Measurements from ENCODE around the gene ASAP2.

Gene ASAP2

DNA sequence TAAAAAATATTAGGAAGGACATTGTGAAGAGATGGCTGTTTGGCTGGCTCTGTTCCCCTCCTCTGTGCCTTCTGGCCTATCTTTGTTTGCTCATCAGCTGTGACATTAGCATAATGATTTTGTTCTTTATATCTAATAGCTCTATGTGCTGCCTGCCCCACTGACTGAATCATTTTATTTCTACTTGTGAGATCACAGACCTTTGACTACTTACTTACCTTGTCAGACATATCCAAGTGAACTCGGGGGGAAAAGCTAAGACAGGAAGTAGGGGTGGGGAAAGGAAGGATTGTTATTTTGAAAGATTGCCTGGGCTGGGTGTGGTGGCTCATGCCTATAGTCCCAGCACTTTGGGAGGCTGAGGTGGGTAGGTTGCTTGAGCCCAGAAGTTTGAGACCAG, 104.2 kb downstream of the ASAP2 start:
- no peak overlapping the region for H3K9ac ChIP-seq (ENCODE audit: low read length)
- no peak overlapping the region for H2AFZ ChIP-seq (ENCODE audit: low read length)
- no peaks in the 10 kb centered on the region for H3K4me1 ChIP-seq (ENCODE audit: insufficient read depth, low read length, severe bottlenecking)
- no peaks in the 10 kb centered on the region for H3K9me2 ChIP-seq (ENCODE audit: low read depth, low read length)
- H3K27me3 ChIP-seq (ENCODE audit: insufficient read depth, low read length), result peaks cover 4% of the 10 kb centered on the region; the same call in 1 of the 2 replicates
- H3K36me3 ChIP-seq (ENCODE audit: insufficient read depth, low read length), result no peaks in the 10 kb centered on the region
- no peak overlapping the region for H3K4me3 ChIP-seq (ENCODE audit: low read depth, low read length, poor library complexity, severe bottlenecking)
- no peaks in the 10 kb centered on the region for H3F3A ChIP-seq (ENCODE audit: insufficient read depth, low read length)
- TF ChIP-seq EZH2 (IDR thresholded peaks at IDR 0.05; ENCODE audit: borderline replicate concordance, low read length), result no peak
- TF ChIP-seq, protein P1, sequence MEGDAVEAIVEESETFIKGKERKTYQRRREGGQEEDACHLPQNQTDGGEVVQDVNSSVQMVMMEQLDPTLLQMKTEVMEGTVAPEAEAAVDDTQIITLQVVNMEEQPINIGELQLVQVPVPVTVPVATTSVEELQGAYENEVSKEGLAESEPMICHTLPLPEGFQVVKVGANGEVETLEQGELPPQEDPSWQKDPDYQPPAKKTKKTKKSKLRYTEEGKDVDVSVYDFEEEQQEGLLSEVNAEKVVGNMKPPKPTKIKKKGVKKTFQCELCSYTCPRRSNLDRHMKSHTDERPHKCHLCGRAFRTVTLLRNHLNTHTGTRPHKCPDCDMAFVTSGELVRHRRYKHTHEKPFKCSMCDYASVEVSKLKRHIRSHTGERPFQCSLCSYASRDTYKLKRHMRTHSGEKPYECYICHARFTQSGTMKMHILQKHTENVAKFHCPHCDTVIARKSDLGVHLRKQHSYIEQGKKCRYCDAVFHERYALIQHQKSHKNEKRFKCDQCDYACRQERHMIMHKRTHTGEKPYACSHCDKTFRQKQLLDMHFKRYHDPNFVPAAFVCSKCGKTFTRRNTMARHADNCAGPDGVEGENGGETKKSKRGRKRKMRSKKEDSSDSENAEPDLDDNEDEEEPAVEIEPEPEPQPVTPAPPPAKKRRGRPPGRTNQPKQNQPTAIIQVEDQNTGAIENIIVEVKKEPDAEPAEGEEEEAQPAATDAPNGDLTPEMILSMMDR (IDR thresholded peaks at IDR 0.05; ENCODE audit: low read length), result no peak
- no peak overlapping the region for H3K4me2 ChIP-seq (ENCODE audit: low read length)
- H3K27ac ChIP-seq (ENCODE audit: low read depth, low read length, poor library complexity, severe bottlenecking), result no peak overlapping the region
- no peaks in the 10 kb centered on the region for H4K20me1 ChIP-seq (ENCODE audit: insufficient read depth, low read length)
- H3K79me2 ChIP-seq (ENCODE audit: insufficient read depth, low read length), result no peaks in the 10 kb centered on the region
- H3K9me3 ChIP-seq (ENCODE audit: low read length), result no peaks in the 10 kb centered on the region

DNA sequence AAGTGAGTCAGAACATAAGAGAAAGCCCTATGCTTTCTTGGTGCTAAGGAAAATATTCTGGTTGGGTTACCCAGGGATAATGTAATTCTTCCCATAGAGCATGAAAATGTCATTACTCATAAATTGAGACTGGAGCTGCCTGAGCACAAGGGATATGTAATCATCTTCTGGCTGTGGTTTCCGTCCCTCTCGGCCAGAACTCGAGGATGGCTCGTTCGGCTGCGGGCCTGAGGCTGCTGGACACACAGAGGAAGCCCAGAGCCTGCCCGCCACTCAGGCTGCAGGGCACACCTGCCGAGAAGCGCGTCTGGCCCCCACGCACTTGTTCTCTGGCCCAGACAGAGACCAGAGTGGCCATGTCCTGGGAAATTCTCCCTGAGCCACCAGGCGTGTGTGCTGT, 104.9 kb downstream of the ASAP2 start:
- Histone ChIP-seq H3K4me1 (ENCODE audit: insufficient read depth, low read length, severe bottlenecking) (no peaks in the 10 kb centered on the region), H2AFZ (ENCODE audit: low read length) (no peak overlapping the region), H3K9me2 (ENCODE audit: low read depth, low read length) (no peaks in the 10 kb centered on the region), H3K9me3 (ENCODE audit: low read length) (no peaks in the 10 kb centered on the region), H3K27me3 (ENCODE audit: insufficient read depth, low read length) (peaks cover 4% of the 10 kb centered on the region; the same call in 1 of the 2 replicates), H3K79me2 (ENCODE audit: insufficient read depth, low read length) (no peaks in the 10 kb centered on the region), H4K20me1 (ENCODE audit: insufficient read depth, low read length) (no peaks in the 10 kb centered on the region), H3K9ac (ENCODE audit: low read length) (no peak overlapping the region), H3K27ac (ENCODE audit: low read depth, low read length, poor library complexity, severe bottlenecking) (no peak overlapping the region), H3F3A (ENCODE audit: insufficient read depth, low read length) (no peaks in the 10 kb centered on the region), H3K4me3 (ENCODE audit: low read depth, low read length, poor library complexity, severe bottlenecking) (no peak overlapping the region), H3K4me2 (ENCODE audit: low read length) (no peak overlapping the region), H3K36me3 (ENCODE audit: insufficient read depth, low read length) (no peaks in the 10 kb centered on the region)
- no peak for TF ChIP-seq EZH2 (IDR thresholded peaks at IDR 0.05; ENCODE audit: borderline replicate concordance, low read length)
- TF ChIP-seq, protein P1 (IDR thresholded peaks at IDR 0.05; ENCODE audit: low read length), result no peak

DNA sequence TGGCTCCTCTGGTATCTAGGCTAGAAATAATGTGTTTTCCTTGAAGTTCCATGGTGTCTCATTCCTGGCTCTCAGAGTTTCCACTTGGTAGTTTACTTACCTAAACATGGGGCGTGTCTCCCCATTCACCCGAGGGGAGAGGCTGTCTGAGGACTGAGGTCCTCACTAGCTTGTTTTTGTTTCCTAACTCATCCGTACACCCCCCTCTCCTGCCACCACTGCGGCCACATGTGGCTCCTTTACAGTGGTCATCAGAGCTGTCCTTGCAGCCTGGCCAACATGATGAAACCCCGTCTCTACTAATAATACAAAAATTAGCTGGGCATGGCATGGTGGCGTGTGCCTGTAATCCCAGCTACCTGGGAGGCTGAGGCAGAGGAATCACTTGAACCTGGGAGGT, 106.0 kb downstream of the ASAP2 start:
- Histone ChIP-seq H3K9me3 (ENCODE audit: low read length) (no peaks in the 10 kb centered on the region), H3K27ac (ENCODE audit: low read depth, low read length, poor library complexity, severe bottlenecking) (no peak overlapping the region), H3F3A (ENCODE audit: insufficient read depth, low read length) (no peaks in the 10 kb centered on the region), H3K4me3 (ENCODE audit: low read depth, low read length, poor library complexity, severe bottlenecking) (no peak overlapping the region), H3K27me3 (ENCODE audit: insufficient read depth, low read length) (no peaks in the 10 kb centered on the region), H3K4me1 (ENCODE audit: insufficient read depth, low read length, severe bottlenecking) (no peaks in the 10 kb centered on the region), H3K9me2 (ENCODE audit: low read depth, low read length) (no peaks in the 10 kb centered on the region), H3K79me2 (ENCODE audit: insufficient read depth, low read length) (no peaks in the 10 kb centered on the region), H3K9ac (ENCODE audit: low read length) (no peak overlapping the region), H3K36me3 (ENCODE audit: insufficient read depth, low read length) (no peaks in the 10 kb centered on the region), H3K4me2 (ENCODE audit: low read length) (no peak overlapping the region), H4K20me1 (ENCODE audit: insufficient read depth, low read length) (no peaks in the 10 kb centered on the region), H2AFZ (ENCODE audit: low read length) (no peak overlapping the region)
- TF ChIP-seq, protein P1 (IDR thresholded peaks at IDR 0.05; ENCODE audit: low read length), result no peak
- no peak for TF ChIP-seq EZH2 (IDR thresholded peaks at IDR 0.05; ENCODE audit: borderline replicate concordance, low read length)
